ENCODE results near the gene NEMP1. TPM values are rescaled to one million over a fixed set of nuclear protein-coding genes. Genes with fewer than 3 reads are reported as not detected.
"Not testable (repeated sequence)": the region's sequence is repeated elsewhere in the genome, so short reads cannot be mapped to it uniquely, and the experiment has no call there.

The NEMP1 gene
- polyA plus RNA-seq, 1 donor (not counting 4 experiments of a cell fraction or from before 2014, with no cell fraction given) = 18.6 TPM

DNA sequence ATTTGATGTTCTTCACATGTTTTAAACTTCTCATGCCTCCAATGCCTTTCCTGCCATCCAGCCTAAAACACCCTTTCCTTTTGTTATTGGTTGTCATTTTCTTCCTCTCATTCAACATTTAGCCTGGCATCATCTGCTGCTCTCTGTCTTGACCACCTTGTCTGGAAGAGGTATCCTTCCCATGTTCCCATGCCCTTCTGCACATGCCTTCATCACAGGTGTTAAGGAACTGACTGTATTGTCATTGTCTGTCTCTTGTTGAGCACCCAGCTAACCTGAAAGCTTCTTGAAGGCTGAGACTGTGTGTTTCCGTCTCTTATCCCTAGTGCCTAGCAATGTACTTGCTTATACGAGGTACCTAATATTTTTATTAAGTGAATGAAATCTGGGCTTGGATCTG, 45.2 kb upstream of the NEMP1 start:
- Histone ChIP-seq H3K4me1 (ENCODE audit: control insufficient read depth, extremely low read depth, insufficient read depth, low read length) (peaks cover 21% of the 10 kb centered on the region), H3K4me2 (ENCODE audit: control insufficient read depth, extremely low read depth, insufficient read depth, low read depth, low read length) (no peak overlapping the region), H4K20me1 (ENCODE audit: control insufficient read depth, extremely low read depth, insufficient read depth, low read length) (no peaks in the 10 kb centered on the region), H3K9ac (ENCODE audit: control insufficient read depth, extremely low read depth, insufficient read depth, low read length) (no peak overlapping the region), H2AFZ (ENCODE audit: control insufficient read depth, low read length) (no peak overlapping the region), H3K4me3 (ENCODE audit: control insufficient read depth in 2 of 3, extremely low read depth in 1 of 3, insufficient read depth in 2 of 3, low read depth in 1 of 3, low read length in 3 of 3) (no peak overlapping the region), H3K79me2 (ENCODE audit: control insufficient read depth, insufficient read depth, low read length) (no peaks in the 10 kb centered on the region), H3K9me1 (ENCODE audit: control insufficient read depth, extremely low read depth, insufficient read depth, low read length) (no peaks in the 10 kb centered on the region), H3K36me3 (ENCODE audit: control insufficient read depth in 2 of 2, extremely low read depth in 1 of 2, insufficient read depth in 2 of 2, low read length in 2 of 2) (no peaks in the 10 kb centered on the region), H3K27me3 (ENCODE audit: control insufficient read depth, extremely low read depth, insufficient read depth, low read length) (no peaks in the 10 kb centered on the region), H3K9me3 (ENCODE audit: control insufficient read depth, low read depth, low read length) (no peaks in the 10 kb centered on the region), H3K27ac (ENCODE audit: control insufficient read depth, insufficient read depth, low read length) (no peak overlapping the region)
- no peak for FAIRE-seq
- no peak for TF ChIP-seq EZH2 (IDR thresholded peaks at IDR 0.05; ENCODE audit: low read length)
- TF ChIP-seq, protein P1, sequence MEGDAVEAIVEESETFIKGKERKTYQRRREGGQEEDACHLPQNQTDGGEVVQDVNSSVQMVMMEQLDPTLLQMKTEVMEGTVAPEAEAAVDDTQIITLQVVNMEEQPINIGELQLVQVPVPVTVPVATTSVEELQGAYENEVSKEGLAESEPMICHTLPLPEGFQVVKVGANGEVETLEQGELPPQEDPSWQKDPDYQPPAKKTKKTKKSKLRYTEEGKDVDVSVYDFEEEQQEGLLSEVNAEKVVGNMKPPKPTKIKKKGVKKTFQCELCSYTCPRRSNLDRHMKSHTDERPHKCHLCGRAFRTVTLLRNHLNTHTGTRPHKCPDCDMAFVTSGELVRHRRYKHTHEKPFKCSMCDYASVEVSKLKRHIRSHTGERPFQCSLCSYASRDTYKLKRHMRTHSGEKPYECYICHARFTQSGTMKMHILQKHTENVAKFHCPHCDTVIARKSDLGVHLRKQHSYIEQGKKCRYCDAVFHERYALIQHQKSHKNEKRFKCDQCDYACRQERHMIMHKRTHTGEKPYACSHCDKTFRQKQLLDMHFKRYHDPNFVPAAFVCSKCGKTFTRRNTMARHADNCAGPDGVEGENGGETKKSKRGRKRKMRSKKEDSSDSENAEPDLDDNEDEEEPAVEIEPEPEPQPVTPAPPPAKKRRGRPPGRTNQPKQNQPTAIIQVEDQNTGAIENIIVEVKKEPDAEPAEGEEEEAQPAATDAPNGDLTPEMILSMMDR (optimal IDR thresholded peaks at IDR 0.05 in 1 of 3, IDR thresholded peaks at IDR 0.05 in 1 of 3, conservative IDR thresholded peaks at IDR 0.05 in 1 of 3; ENCODE audit: extremely low read depth in 1 of 3, insufficient read depth in 2 of 3, low read length in 3 of 3) = no peak
- DNase-seq (ENCODE audit: low read depth, low spot score) = no peak
- dilution Hi-C loops (cut with MboI; ENCODE audit: extremely low pct_ligation_motif_present, low sequenced_read_pairs) = no loop called here

DNA sequence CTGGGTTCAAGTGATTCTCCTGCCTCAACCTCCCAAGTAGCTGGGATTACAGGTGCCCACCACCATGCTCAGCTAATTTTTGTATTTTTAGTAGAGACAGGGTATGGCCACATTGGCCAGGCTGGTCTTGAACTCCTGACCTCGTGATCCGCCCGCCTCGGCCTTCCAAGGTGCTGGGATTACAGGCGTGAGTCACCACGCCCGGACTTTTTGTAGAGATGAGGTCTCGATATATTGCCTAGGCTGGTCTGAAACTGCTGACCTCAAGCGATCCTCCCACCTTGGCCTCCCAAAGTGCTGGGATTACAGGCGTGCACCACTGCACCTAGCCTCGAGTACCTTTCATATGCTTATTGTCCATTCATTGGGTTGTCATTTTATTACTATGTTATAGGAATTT, 42.1 kb upstream of the NEMP1 start:
- H3K4me3 ChIP-seq (ENCODE audit: control insufficient read depth in 2 of 3, extremely low read depth in 1 of 3, insufficient read depth in 2 of 3, low read depth in 1 of 3, low read length in 3 of 3); H4K20me1 ChIP-seq (ENCODE audit: control insufficient read depth, extremely low read depth, insufficient read depth, low read length); H3K79me2 ChIP-seq (ENCODE audit: control insufficient read depth, insufficient read depth, low read length); FAIRE-seq; H2AFZ ChIP-seq (ENCODE audit: control insufficient read depth, low read length); dilution Hi-C loops (cut with MboI; ENCODE audit: extremely low pct_ligation_motif_present, low sequenced_read_pairs); H3K9me1 ChIP-seq (ENCODE audit: control insufficient read depth, extremely low read depth, insufficient read depth, low read length); H3K4me2 ChIP-seq (ENCODE audit: control insufficient read depth, extremely low read depth, insufficient read depth, low read depth, low read length); H3K27me3 ChIP-seq (ENCODE audit: control insufficient read depth, extremely low read depth, insufficient read depth, low read length); DNase-seq (ENCODE audit: low read depth, low spot score); H3K36me3 ChIP-seq (ENCODE audit: control insufficient read depth in 2 of 2, extremely low read depth in 1 of 2, insufficient read depth in 2 of 2, low read length in 2 of 2); H3K9ac ChIP-seq (ENCODE audit: control insufficient read depth, extremely low read depth, insufficient read depth, low read length); H3K9me3 ChIP-seq (ENCODE audit: control insufficient read depth, low read depth, low read length); H3K27ac ChIP-seq (ENCODE audit: control insufficient read depth, insufficient read depth, low read length): not testable (repeated sequence)
- H3K4me1 ChIP-seq (ENCODE audit: control insufficient read depth, extremely low read depth, insufficient read depth, low read length) = peaks cover 21% of the 10 kb centered on the region
